ENCODE results near the gene DVL1. TPM values are rescaled to one million over a fixed set of nuclear protein-coding genes. Genes with fewer than 3 reads are reported as not detected.

The DVL1 gene
- total and polyA plus RNA-seq, 10 of the 15 experiments (the other 5 are each of a cell fraction or from before 2014, with no cell fraction given): 0.10 to 31.1 (median 4.6) TPM

- peaks cover 6% of the 10 kb centered on the region; the same call in 1 of the 2 replicates for H3K4me1 ChIP-seq (ENCODE audit: control insufficient read depth, insufficient read depth, low read length)
- no peak; the same call in 2 of the 3 replicates for ATAC-seq
- H3K36me3 ChIP-seq (ENCODE audit: control insufficient read depth in 2 of 2, insufficient read depth in 2 of 2, low read length in 1 of 2): no peaks in the 10 kb centered on the region
- H3K79me2 ChIP-seq (ENCODE audit: control insufficient read depth, insufficient read depth, low read length): peaks cover 2% of the 10 kb centered on the region
- H3K27ac ChIP-seq (ENCODE audit: control insufficient read depth, insufficient read depth): no peak overlapping the region
- peak overlapping the region; percentile 38 for H3K9ac ChIP-seq (ENCODE audit: control insufficient read depth, insufficient read depth, low read length)
- ChIA-PET CTCF (interaction anchor here (0.6 to 2.1 kb wide), 7 partner anchors 21 to 157 kb away, joined by 3 to 12 read pairs (median 4); no protein-coding TSS in a partner anchor), SMC1A (ENCODE audit: uncharacterized antibody, unreplicated experiment) (interaction anchor here (0.9 kb wide), 1 partner anchor 23 kb away, joined by 3 read pairs; no protein-coding TSS in a partner anchor), RAD21 (ENCODE audit: unreplicated experiment) (interaction anchor here (1.1 to 1.5 kb wide), 3 partner anchors 24 to 43 kb away, joined by 3 to 4 read pairs (median 3); partner anchors contain the start of gene AURKAIP1), POLR2A (interaction anchor here (0.7 kb wide), 1 partner anchor 27 kb away, joined by 5 read pairs; the partner anchor contains the start of gene AURKAIP1)
- WGBS (ENCODE audit: insufficient coverage, insufficient replicate concordance, low lambda C conversion rate, missing lambda C conversion rate): 1% methylated on average over 52 of the region's 109 CpGs
- H2AFZ ChIP-seq (ENCODE audit: control insufficient read depth, low read depth, low read length): peak overlapping the region; percentile 13; the same call in 1 of the 2 replicates
- peaks cover 0 to 2% of the 10 kb centered on the region in 2 experiments; a peak in 1 of 4 replicates for H3K27me3 ChIP-seq (replicated peaks in 1 of 2; ENCODE audit: control insufficient read depth in 2 of 2, insufficient read depth in 2 of 2, low read length in 1 of 2)
- no peaks in the 10 kb centered on the region for H4K20me1 ChIP-seq (ENCODE audit: control insufficient read depth, insufficient read depth)
- no peaks in the 10 kb centered on the region for H3K9me3 ChIP-seq (replicated peaks; ENCODE audit: control insufficient read depth, insufficient read depth, low read length)
- no peak for FAIRE-seq
- DNase-seq (ENCODE audit: low read depth, low spot score): no peak
- H3K4me3 ChIP-seq: peak overlapping the region; percentile 83
- in situ Hi-C loops (cut with MboI): no loop called here
- BruUV-seq (replicated peaks): no TSS peak
- H3K4me2 ChIP-seq (ENCODE audit: control insufficient read depth, insufficient read depth): peak overlapping the region; percentile 83
- intact Hi-C loops (cut with micrococcal nuclease; ENCODE audit: unreplicated experiment): loop anchor here (2.0 kb wide), 1 partner anchor 50 kb away; the partner anchor contains the start of gene CCNL2
- TF ChIP-seq YBX1 (IDR thresholded peaks at IDR 0.05): no peak
- peak; percentile 56 for TF ChIP-seq GATAD2B (conservative IDR thresholded peaks at IDR 0.05; ENCODE audit: low read depth)
- no peak for TF ChIP-seq ZNF384 (IDR thresholded peaks at IDR 0.05; ENCODE audit: borderline replicate concordance, low read depth, low read length)
- TF ChIP-seq BHLHE40 (IDR thresholded peaks at IDR 0.05; ENCODE audit: borderline replicate concordance in 1 of 2, low read depth in 2 of 2, low read length in 1 of 2): peak in 1 of 2 experiments; percentile 51; a peak in 1 of 4 replicates
- TF ChIP-seq NKRF (conservative IDR thresholded peaks at IDR 0.05): peak; percentile 47; the same call in 1 of the 2 replicates
- peak; percentile 51 for TF ChIP-seq DPF2 (IDR thresholded peaks at IDR 0.05)
- TF ChIP-seq IKZF1 (conservative IDR thresholded peaks at IDR 0.05): peak; percentile 34; the same call in 1 of the 2 replicates
- TF ChIP-seq IRF4 (IDR thresholded peaks at IDR 0.05; ENCODE audit: low read depth, low read length): no peak
- TF ChIP-seq RB1 (IDR thresholded peaks at IDR 0.05; ENCODE audit: borderline replicate concordance): peak; percentile 30; the same call in 1 of the 2 replicates
- TF ChIP-seq ASH2L (IDR thresholded peaks at IDR 0.05; ENCODE audit: borderline replicate concordance, low read depth): no peak
- TF ChIP-seq ATF7 (IDR thresholded peaks at IDR 0.05; ENCODE audit: low read depth): no peak
- no peak for TF ChIP-seq KDM1A (IDR thresholded peaks at IDR 0.05; ENCODE audit: borderline replicate concordance)
- TF ChIP-seq SMARCA5 (IDR thresholded peaks at IDR 0.05): 0 out of 2 replicates have a peak, but pooled peaks have one; percentile 11
- TF ChIP-seq WRNIP1 (IDR thresholded peaks at IDR 0.05; ENCODE audit: borderline replicate concordance, low read depth, low read length): no peak
- TF ChIP-seq ZNF207 (IDR thresholded peaks at IDR 0.05; ENCODE audit: borderline replicate concordance): no peak
- TF ChIP-seq PAX5 (IDR thresholded peaks at IDR 0.05; ENCODE audit: borderline replicate concordance, low read depth, low read length): peak; percentile 80
- TF ChIP-seq LARP7 (IDR thresholded peaks at IDR 0.05): peak; percentile 59
- no peak for TF ChIP-seq IRF3 (IDR thresholded peaks at IDR 0.05)
- 0 out of 2 replicates have a peak, but pooled peaks have one; percentile 55 for TF ChIP-seq BACH1 (IDR thresholded peaks at IDR 0.05; ENCODE audit: borderline replicate concordance)
- no peak for TF ChIP-seq ZNF622 (IDR thresholded peaks at IDR 0.05)
- TF ChIP-seq SUZ12 (IDR thresholded peaks at IDR 0.05; ENCODE audit: unreplicated experiment): no peak
- TF ChIP-seq MEF2A (IDR thresholded peaks at IDR 0.05; ENCODE audit: insufficient read depth, low read depth, low read length): no peak
These were observed 580 bp downstream of the DVL1 start for GRCh38 chr1:1348420-1349255.
